Bronchial epithelial cell (primary cell): ENCODE data around the gene MYO1C. TPM values are rescaled to one million over a fixed set of nuclear protein-coding genes. Genes with fewer than 3 reads are reported as not detected.
A peak's percentile ranks its signal among the peaks of the same experiment; 100 is the strongest.

ENCODE experiments used
- DNase-seq: peaks from one replicate; pipeline ENCODE4 v3.0.0-alpha.2; 2010; ENCODE audit warnings: low read depth
- FAIRE-seq: peaks from 2 replicates; lab custom pipeline; 2011; peaks lifted over from hg19 to GRCh38; lab: Jason Lieb, UNC
- H3K27me3 ChIP-seq: 2 replicates; pipeline ENCODE4 v1.5.1; 2011; ENCODE audit warnings: low read length; ENCODE audit not compliant: control insufficient read depth, insufficient read depth
- H3K36me3 ChIP-seq: 2 replicates; pipeline ENCODE4 v1.5.1; 2011; ENCODE audit warnings: low read length; ENCODE audit not compliant: control insufficient read depth, insufficient read depth
- H3K4me3 ChIP-seq: 2 replicates; pipeline ENCODE4 v1.5.1; 2011; ENCODE audit warnings: mild to moderate bottlenecking, low read depth, low read length, control low read depth
- total RNA-seq: library from RNA; depleted of rRNA; stranded (reverse); fragments of >200 nt; gene quantifications from 2 replicates; pipeline ENCODE4 v1.2.1, GENCODE V29; 2014
- TF ChIP-seq, protein P1 (sequence below): IDR thresholded peaks from 2 replicates; pipeline ENCODE4 v1.5.1; 2011; ENCODE audit warnings: mild to moderate bottlenecking, moderate library complexity, low read length, control low read depth, inconsistent platforms; ENCODE audit not compliant: insufficient read depth, severe bottlenecking

The MYO1C gene
- total RNA-seq, 1 donor from 2014 or later, result 80.3 TPM

DNA sequence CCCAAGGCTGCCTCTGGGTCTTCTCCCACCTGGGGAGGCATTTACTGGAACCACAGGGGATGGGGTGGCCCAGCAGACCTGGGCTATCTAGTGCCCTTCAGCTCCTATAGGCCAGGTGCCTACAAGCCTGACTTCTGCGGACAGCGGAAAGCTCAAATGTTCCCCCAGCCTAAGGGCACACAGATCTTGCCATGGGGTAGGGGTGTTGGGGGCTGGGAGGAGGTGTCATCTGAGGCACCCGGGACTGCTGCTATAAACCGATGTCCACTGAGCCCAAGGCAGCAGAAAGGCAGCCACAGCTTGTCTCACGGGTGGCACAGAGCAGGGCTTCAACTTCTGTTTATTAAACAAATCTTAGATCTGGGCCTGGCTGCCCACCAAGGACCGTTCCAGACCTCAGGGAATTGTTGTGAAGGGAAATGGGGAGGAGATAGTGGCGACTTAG lies 3.6 kb downstream of the MYO1C start:
- no peak overlapping the region for H3K4me3 ChIP-seq
- FAIRE-seq, result no peak

DNA sequence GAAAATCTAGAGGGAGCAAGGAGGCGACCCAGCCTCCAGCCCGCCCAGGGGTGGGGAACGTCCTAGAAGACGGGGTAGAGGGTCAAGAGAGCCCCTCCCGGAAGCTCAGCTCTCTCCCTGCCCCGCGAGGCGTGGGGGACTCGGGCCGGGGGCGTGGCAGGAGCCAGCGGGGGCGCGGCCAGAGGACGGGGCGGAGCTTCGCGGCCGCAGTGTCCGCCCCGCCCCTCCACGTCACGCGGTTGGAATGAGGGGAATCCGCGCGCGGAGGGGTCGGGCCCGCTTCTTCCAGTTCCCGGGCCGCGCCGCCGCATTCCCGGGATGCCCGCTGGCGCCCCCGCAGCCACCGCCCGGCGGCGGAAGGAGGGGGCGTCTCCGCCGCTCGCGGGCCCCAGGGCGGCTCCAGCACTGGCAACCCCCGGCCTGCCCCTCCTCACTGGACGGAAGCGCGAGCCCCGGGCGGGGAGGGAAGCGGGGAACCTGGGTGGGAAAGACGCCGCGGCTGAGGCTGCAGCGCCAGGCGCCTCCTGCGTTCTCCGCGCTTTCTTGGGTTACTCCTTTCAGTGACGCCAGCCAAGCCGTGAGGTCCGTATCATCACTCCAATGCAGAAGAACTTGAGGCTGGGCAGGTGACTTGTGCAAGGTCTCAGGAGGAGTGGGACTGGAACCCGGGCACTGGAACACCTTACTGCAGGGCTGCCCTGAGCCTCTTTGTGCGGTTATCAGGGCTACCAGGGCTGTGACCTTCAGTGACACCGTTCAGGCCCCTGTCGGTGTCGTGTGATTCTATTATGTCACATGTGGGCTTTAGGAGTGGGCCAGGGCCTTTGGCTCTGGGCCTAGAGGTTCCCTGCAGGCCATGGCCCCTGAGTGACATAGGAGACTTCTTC lies 4.3 kb downstream of the MYO1C start:
- Histone ChIP-seq H3K36me3 (peaks cover 8% of the 10 kb centered on the region), H3K4me3 (peak overlapping the region; percentile 42), H3K27me3 (no peaks in the 10 kb centered on the region)
- FAIRE-seq (no peak), DNase-seq (peak; percentile 55)
- TF ChIP-seq, protein P1, sequence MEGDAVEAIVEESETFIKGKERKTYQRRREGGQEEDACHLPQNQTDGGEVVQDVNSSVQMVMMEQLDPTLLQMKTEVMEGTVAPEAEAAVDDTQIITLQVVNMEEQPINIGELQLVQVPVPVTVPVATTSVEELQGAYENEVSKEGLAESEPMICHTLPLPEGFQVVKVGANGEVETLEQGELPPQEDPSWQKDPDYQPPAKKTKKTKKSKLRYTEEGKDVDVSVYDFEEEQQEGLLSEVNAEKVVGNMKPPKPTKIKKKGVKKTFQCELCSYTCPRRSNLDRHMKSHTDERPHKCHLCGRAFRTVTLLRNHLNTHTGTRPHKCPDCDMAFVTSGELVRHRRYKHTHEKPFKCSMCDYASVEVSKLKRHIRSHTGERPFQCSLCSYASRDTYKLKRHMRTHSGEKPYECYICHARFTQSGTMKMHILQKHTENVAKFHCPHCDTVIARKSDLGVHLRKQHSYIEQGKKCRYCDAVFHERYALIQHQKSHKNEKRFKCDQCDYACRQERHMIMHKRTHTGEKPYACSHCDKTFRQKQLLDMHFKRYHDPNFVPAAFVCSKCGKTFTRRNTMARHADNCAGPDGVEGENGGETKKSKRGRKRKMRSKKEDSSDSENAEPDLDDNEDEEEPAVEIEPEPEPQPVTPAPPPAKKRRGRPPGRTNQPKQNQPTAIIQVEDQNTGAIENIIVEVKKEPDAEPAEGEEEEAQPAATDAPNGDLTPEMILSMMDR, result no peak

More for the DNA sequence above, 3.6 kb downstream of the MYO1C start:
- Histone ChIP-seq H3K36me3 (peaks cover 4% of the 10 kb centered on the region), H3K27me3 (no peaks in the 10 kb centered on the region)
- DNase-seq, result no peak
- TF ChIP-seq, protein P1, result no peak

DNA sequence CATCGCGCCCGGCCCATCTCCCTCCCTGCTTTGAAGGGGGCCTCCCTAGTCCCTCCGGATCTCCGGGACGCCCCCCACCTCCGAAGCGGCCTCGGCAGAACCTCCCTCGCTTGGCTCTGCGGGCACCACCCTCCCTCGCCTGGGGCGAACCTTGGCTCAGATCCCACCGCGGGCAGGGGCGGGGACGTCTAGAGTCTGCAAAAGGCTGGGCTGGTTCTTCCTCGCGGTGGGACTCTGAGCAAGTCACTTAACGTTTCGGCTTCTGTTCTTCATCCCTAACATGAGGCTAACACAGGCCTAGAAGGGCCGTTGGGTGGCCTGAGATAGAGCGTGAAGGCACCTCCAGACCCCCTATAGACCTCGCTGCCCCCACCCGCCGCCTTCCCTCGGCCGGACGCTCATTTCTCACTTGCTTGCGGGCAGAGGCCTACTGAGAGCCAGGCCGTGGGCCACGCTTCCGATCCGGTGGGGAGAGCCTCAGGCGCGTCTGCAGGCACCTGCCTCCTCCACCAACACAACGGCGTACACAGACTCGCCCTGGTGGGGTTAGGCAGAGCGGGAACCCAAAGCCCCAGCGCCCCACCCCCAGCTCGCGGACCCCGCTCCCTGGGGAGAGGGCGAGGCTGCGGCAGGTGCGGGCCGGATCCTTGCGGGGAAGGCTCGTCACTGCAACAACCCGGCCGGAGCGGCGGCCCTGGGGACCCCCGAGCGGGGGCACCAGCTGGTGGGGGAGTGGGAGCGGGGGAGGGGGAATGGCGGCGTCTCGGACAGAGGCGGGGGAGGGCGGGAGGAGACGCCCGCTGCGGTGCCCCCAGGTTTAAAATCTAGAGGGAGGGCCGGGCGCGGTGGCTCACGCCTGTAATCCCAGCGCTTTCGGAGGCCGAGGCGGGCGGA lies 5.4 kb downstream of the MYO1C start:
- peaks cover 14% of the 10 kb centered on the region for H3K36me3 ChIP-seq
- FAIRE-seq, result no peak
- TF ChIP-seq, protein P1, result no peak
- no peaks in the 10 kb centered on the region for H3K27me3 ChIP-seq
- peak overlapping the region; percentile 42 for H3K4me3 ChIP-seq
- DNase-seq, result peak; percentile 67

DNA sequence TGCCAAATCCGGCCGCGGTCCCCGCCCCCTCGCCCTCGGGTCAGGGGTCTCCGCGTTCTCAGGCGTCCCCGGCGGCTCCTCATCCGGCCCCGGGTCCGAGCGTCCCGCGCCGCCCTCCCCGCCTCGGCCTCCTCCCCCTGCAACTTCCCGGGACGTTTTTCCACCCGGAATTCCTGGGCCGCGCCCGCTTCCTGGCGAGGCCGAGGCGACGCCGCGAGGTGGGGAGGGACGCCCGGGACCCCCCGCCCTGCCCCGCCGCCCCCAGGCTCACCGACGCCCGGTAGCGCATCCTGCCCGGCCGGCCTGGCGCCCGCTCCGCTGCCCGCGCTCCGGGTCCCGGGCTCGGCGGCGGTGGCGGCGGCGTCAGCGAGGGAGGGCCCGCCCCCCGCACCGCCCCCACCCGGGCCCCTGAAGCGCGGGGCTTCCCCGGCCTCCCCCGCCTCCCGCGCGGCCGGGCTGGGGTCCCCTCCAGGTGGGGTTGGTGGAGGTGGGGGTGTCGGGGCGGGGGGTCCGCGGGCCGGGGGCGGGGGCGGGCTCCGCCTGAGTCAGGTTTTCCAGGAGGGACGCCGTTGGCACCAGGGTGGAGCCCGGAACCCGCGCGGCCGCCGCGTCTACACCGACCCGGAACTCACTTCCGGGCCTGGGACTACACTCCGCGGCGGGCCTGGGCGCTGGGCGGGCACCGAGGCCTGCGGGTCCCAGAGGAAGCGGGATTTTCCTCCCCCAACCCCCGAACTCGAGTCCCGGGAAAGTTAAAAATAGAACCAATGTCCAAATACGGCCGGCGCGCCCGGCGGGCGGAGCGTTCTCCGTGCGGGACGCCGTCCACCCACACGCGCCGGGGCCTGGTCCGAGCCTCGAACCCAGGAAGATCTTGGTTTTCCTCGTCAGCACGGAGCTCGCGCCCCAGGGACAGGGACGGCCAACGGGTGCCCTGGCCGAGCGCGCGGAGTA lies 6.8 kb downstream of the MYO1C start:
- DNase-seq, result peak; percentile 38
- no peak for FAIRE-seq
- TF ChIP-seq, protein P1, result no peak
- H3K36me3 ChIP-seq, result peaks cover 23% of the 10 kb centered on the region
- peak overlapping the region; percentile 65 for H3K4me3 ChIP-seq
- H3K27me3 ChIP-seq, result no peaks in the 10 kb centered on the region
